Left ventricle myocardium inferior (tissue), 1 donor: Measurements from ENCODE around the gene ADCY4. TPM values are rescaled to one million over a fixed set of nuclear protein-coding genes. Genes with fewer than 3 reads are reported as not detected.
A peak's percentile ranks its signal among the peaks of the same experiment; 100 is the strongest.

Experiments used
- DNase-seq: peaks from one replicate; pipeline ENCODE4 v3.0.0-alpha.2; 2020
- H3K27ac ChIP-seq: fragments of 200-600 bp; replicated peaks from 2 replicates; pipeline ENCODE4 v1.8.0; 2021
- H3K27me3 ChIP-seq: fragments of 200-600 bp; 2 replicates; pipeline ENCODE4 v1.8.0; 2021; ENCODE audit warnings: low read depth
- H3K36me3 ChIP-seq: fragments of 200-600 bp; 2 replicates; pipeline ENCODE4 v1.8.0; 2021
- H3K4me1 ChIP-seq: fragments of 200-600 bp; 2 replicates; pipeline ENCODE4 v1.8.0; 2021
- H3K4me3 ChIP-seq: fragments of 200-600 bp; 2 replicates; pipeline ENCODE4 v1.8.0; 2021; ENCODE audit warnings: mild to moderate bottlenecking, moderate library complexity
- H3K9me3 ChIP-seq: fragments of 200-600 bp; replicated peaks from 2 replicates; pipeline ENCODE4 v1.8.0; 2021
- CTCF ChIP-seq: fragments of 200-600 bp; IDR thresholded peaks from 2 replicates; pipeline ENCODE4 v1.8.0; 2021; ENCODE audit warnings: antibody characterized with exemption, mild to moderate bottlenecking, borderline replicate concordance
- intact Hi-C: fragments of 100-400 bp; cut with micrococcal nuclease; formaldehyde crosslinking; loops from one replicate; pipeline ENCODE4 v1.11.0; 2022
- long read RNA-seq: library from polyadenylated mRNA; unstranded; transcript quantifications from one replicate; pipeline ENCODE4 v2.0.0, GENCODE V29; 2021
- total RNA-seq: library from RNA; stranded (reverse); fragmentation: NEBNext Ultra II Directional; extraction: Animal tissue kit (Norgen Biotek cat#: 25700); gene quantifications from one replicate; pipeline ENCODE4 v1.2.1, GENCODE V29; 2021
- donor health status: DM: no; HTN: yes; CAD: no; lungs with severe emphysema.

ADCY4 gene
- total RNA-seq: 26.6 TPM
- long read RNA-seq, partial matches to known transcripts: 3 of 18 reads
- long read RNA-seq, other reads (novel, unspliced or antisense): 11 of 18 reads

GRCh38 chr14:24334431-24335291 lies at the start of gene ADCY4:
Gene ADCY4 (minus strand): TSS chr14:24335071. CDS start chr14:24334652, 419 bp downstream.
- DNase-seq: peak; percentile 68
- Histone ChIP-seq H3K9me3 (no peaks in the 10 kb centered on the region), H3K27me3 (peaks cover 72% of the 10 kb centered on the region), H3K4me3 (peak within 1 kb of the TSS; percentile 78), H3K4me1 (peaks cover 59% of the 10 kb centered on the region), H3K36me3 (peaks cover 5% of the 10 kb centered on the region), H3K27ac (peak within 1 kb of the TSS; percentile 95)
- intact Hi-C loops: loop anchor here (5.0 kb wide), 1 partner anchor 103 kb away; no protein-coding TSS in a partner anchor
- no peak for TF ChIP-seq CTCF

- TF ChIP-seq CTCF: no peak
- H3K36me3 ChIP-seq: no peaks in the 10 kb centered on the region
- peaks cover 4% of the 10 kb centered on the region for H3K27me3 ChIP-seq
- H3K27ac ChIP-seq: no peak overlapping the region
- H3K9me3 ChIP-seq: no peaks in the 10 kb centered on the region
- intact Hi-C loops: no loop called here
- H3K4me3 ChIP-seq: no peak overlapping the region
- H3K4me1 ChIP-seq: peaks cover 10% of the 10 kb centered on the region
- no peak for DNase-seq
Observed at GRCh38 chr14:24384169-24384568, 49.3 kb upstream of the ADCY4 start.

- H3K4me1 ChIP-seq: peaks cover 11% of the 10 kb centered on the region
- no peaks in the 10 kb centered on the region for H3K9me3 ChIP-seq
- intact Hi-C loops: no loop called here
- TF ChIP-seq CTCF: no peak
- no peak overlapping the region for H3K27ac ChIP-seq
- H3K36me3 ChIP-seq: no peaks in the 10 kb centered on the region
- no peak for DNase-seq
- H3K4me3 ChIP-seq: no peak overlapping the region
- H3K27me3 ChIP-seq: peaks cover 1% of the 10 kb centered on the region
Observed at GRCh38 chr14:24382064-24382371, 47.1 kb upstream of the ADCY4 start.

GRCh38 chr14:24381363-24382063 lies 46.6 kb upstream of the ADCY4 start:
- intact Hi-C loops: no loop called here
- Histone ChIP-seq H3K9me3 (no peaks in the 10 kb centered on the region), H3K36me3 (no peaks in the 10 kb centered on the region), H3K4me1 (peaks cover 16% of the 10 kb centered on the region), H3K27ac (no peak overlapping the region), H3K4me3 (no peak overlapping the region), H3K27me3 (no peaks in the 10 kb centered on the region)
- DNase-seq: no peak
- TF ChIP-seq CTCF: no peak

- no peak for TF ChIP-seq CTCF
- DNase-seq: no peak
Observed at GRCh38 chr14:24379907-24380730, 45.2 kb upstream of the ADCY4 start.

More at GRCh38 chr14:24379907-24380730, 45.2 kb upstream of the ADCY4 start:
- Histone ChIP-seq H3K4me1 (peaks cover 22% of the 10 kb centered on the region), H3K27ac (no peak overlapping the region), H3K36me3 (no peaks in the 10 kb centered on the region), H3K4me3 (no peak overlapping the region), H3K27me3 (peaks cover 9% of the 10 kb centered on the region), H3K9me3 (no peaks in the 10 kb centered on the region)
- intact Hi-C loops: no loop called here
